Keratinocyte (primary cell): Measurements from ENCODE around the gene HERC5. TPM values are rescaled to one million over a fixed set of nuclear protein-coding genes. Genes with fewer than 3 reads are reported as not detected.
"Not testable (repeated sequence)": the region's sequence is repeated elsewhere in the genome, so short reads cannot be mapped to it uniquely, and the experiment has no call there.

ENCODE experiments used
- DNase-seq: peaks from one replicate; pipeline ENCODE4 v3.0.0-alpha.2; 2011; ENCODE audit warnings: low read depth, missing footprints, low spot score
- FAIRE-seq: peaks from 2 replicates; lab custom pipeline; 2011; peaks lifted over from hg19 to GRCh38; lab: Jason Lieb, UNC
- H2AFZ ChIP-seq: 2 replicates; pipeline ENCODE4 v1.6.0; 2012; ENCODE audit warnings: low read length, control low read depth, inconsistent platforms; ENCODE audit not compliant: control insufficient read depth
- H3K27ac ChIP-seq: 2 replicates; pipeline ENCODE4 v1.5.1; 2011; ENCODE audit warnings: low read length; ENCODE audit not compliant: control insufficient read depth, insufficient read depth
- H3K27me3 ChIP-seq: 3 replicates; pipeline ENCODE4 v1.6.0; 2011; ENCODE audit warnings: low read length; ENCODE audit not compliant: control insufficient read depth, insufficient read depth; ENCODE audit errors: extremely low read depth
- H3K36me3 ChIP-seq, 2 experiments: 2 replicates in 1 of 2; 3 replicates in 1 of 2; pipeline ENCODE4 v1.5.1; 2011; ENCODE audit warnings: low read length in 2 of 2, mild to moderate bottlenecking in 1 of 2; ENCODE audit not compliant: control insufficient read depth in 2 of 2, insufficient read depth in 2 of 2; ENCODE audit errors: extremely low read depth in 1 of 2
- H3K4me1 ChIP-seq: 3 replicates; pipeline ENCODE4 v1.5.1; 2011; ENCODE audit warnings: low read length; ENCODE audit not compliant: control insufficient read depth, insufficient read depth; ENCODE audit errors: extremely low read depth
- H3K4me2 ChIP-seq: 3 replicates; pipeline ENCODE4 v1.6.0; 2011; ENCODE audit warnings: low read depth, low read length; ENCODE audit not compliant: control insufficient read depth, insufficient read depth; ENCODE audit errors: extremely low read depth
- H3K4me3 ChIP-seq, 3 experiments: fragments of 200-600 bp in 1 of 3; sonication (generic) in 1 of 3; 2 replicates in 2 of 3; 3 replicates in 1 of 3; pipeline ENCODE4 v1.5.1; 2011 to 2016; ENCODE audit warnings: low read length in 3 of 3, mild to moderate bottlenecking in 3 of 3, control low read depth in 2 of 3, inconsistent platforms in 1 of 3, low read depth in 1 of 3, mixed read lengths in 1 of 3, mixed run types in 1 of 3, moderate library complexity in 1 of 3; ENCODE audit not compliant: control insufficient read depth in 2 of 3, insufficient read depth in 2 of 3; ENCODE audit errors: extremely low read depth in 1 of 3
- H3K79me2 ChIP-seq: 2 replicates; pipeline ENCODE4 v1.6.0; 2012; ENCODE audit warnings: low read length; ENCODE audit not compliant: control insufficient read depth, insufficient read depth
- H3K9ac ChIP-seq: 3 replicates; pipeline ENCODE4 v1.6.0; 2011; ENCODE audit warnings: low read length; ENCODE audit not compliant: control insufficient read depth, insufficient read depth; ENCODE audit errors: extremely low read depth
- H3K9me1 ChIP-seq: 3 replicates; pipeline ENCODE4 v1.6.0; 2011; ENCODE audit warnings: low read length; ENCODE audit not compliant: control insufficient read depth, insufficient read depth; ENCODE audit errors: extremely low read depth
- H3K9me3 ChIP-seq: 2 replicates; pipeline ENCODE4 v1.5.1; 2012; ENCODE audit warnings: low read depth, low read length; ENCODE audit not compliant: control insufficient read depth
- H4K20me1 ChIP-seq: 3 replicates; pipeline ENCODE4 v1.6.0; 2011; ENCODE audit warnings: low read length; ENCODE audit not compliant: control insufficient read depth, insufficient read depth; ENCODE audit errors: extremely low read depth
- CTCF ChIP-seq, 3 experiments: IDR thresholded peaks in 1 of 3; conservative IDR thresholded peaks in 1 of 3; optimal IDR thresholded peaks in 1 of 3; 2 replicates in 2 of 3; 3 replicates in 1 of 3; pipeline versions ENCODE3 to v1.5.1; 2011; ENCODE audit warnings: low read length in 3 of 3, mild to moderate bottlenecking in 3 of 3, moderate library complexity in 2 of 3, control low read depth in 1 of 3, inconsistent platforms in 1 of 3; ENCODE audit not compliant: insufficient read depth in 2 of 3; ENCODE audit errors: extremely low read depth in 1 of 3
- EZH2 ChIP-seq: IDR thresholded peaks from one replicate; pipeline ENCODE4 v1.6.1; 2012; ENCODE audit warnings: inconsistent platforms, mild to moderate bottlenecking, low read length, moderate library complexity
- dilution Hi-C: fragments of 300-500 bp; cut with MboI; formaldehyde crosslinking; loops from one replicate; pipeline ENCODE4 v1.7.0; 2020; ENCODE audit warnings: low sequenced_read_pairs; ENCODE audit not compliant: extremely low pct_ligation_motif_present
- polyA plus RNA-seq, 5 experiments: library from polyadenylated mRNA; depleted of rRNA in 3 of 5; stranded (reverse) in 3 of 5; stranded (forward) in 1 of 5; unstranded in 1 of 5; fragments of >200 nt; gene quantifications; 1 replicate in 1 of 5; 2 replicates in 3 of 5; 3 replicates in 1 of 5; pipeline versions ENCODE4 v1.2.1 to v1.2.3, GENCODE V29; 2011 to 2012; ENCODE audit warnings: missing spikeins in 2 of 5, low read depth in 1 of 5, low replicate concordance in 1 of 5

HERC5 gene
- polyA plus RNA-seq, 1 donor (not counting 4 experiments of a cell fraction or from before 2014, with no cell fraction given) = 3.4 TPM

- no peaks in the 10 kb centered on the region for H3K9me1 ChIP-seq
- dilution Hi-C loops = no loop called here
- DNase-seq (no peak), FAIRE-seq (no peak)
- TF ChIP-seq CTCF (optimal IDR thresholded peaks at IDR 0.05 in 1 of 3, IDR thresholded peaks at IDR 0.05 in 1 of 3, conservative IDR thresholded peaks at IDR 0.05 in 1 of 3; ENCODE audit: extremely low read depth in 1 of 3, insufficient read depth in 2 of 3, low read length in 3 of 3) (no peak), EZH2 (no peak)
- no peaks in the 10 kb centered on the region for H3K27me3 ChIP-seq
- no peak overlapping the region for H3K9ac ChIP-seq
- H3K4me3 ChIP-seq = no peak overlapping the region
- H3K9me3 ChIP-seq = no peaks in the 10 kb centered on the region
- H3K79me2 ChIP-seq = no peaks in the 10 kb centered on the region
- H4K20me1 ChIP-seq = no peaks in the 10 kb centered on the region
- peaks cover 2 to 3% of the 10 kb centered on the region in 2 experiments for H3K36me3 ChIP-seq
- H2AFZ ChIP-seq = no peak overlapping the region
- no peak overlapping the region for H3K27ac ChIP-seq
- no peak overlapping the region for H3K4me2 ChIP-seq
- peaks cover 9% of the 10 kb centered on the region for H3K4me1 ChIP-seq
Observed at GRCh38 chr4:88435987-88436693, 20.8 kb upstream of the HERC5 start.

- H3K9me1 ChIP-seq, H3K9me3 ChIP-seq, H3K4me2 ChIP-seq, FAIRE-seq, DNase-seq, H3K36me3 ChIP-seq, H3K4me1 ChIP-seq, H3K9ac ChIP-seq, H4K20me1 ChIP-seq, H3K79me2 ChIP-seq, H3K27ac ChIP-seq, H3K27me3 ChIP-seq, dilution Hi-C loops, H2AFZ ChIP-seq, H3K4me3 ChIP-seq: not testable (repeated sequence)
Observed at GRCh38 chr4:88437873-88438272, 19.0 kb upstream of the HERC5 start.
